Astrocyte of the cerebellum (primary cell): ENCODE measurements around the gene KEL.

Experiments used
- DNase-seq: peaks from one replicate; pipeline ENCODE4 v3.0.0-alpha.2; 2011; ENCODE audit warnings: low read depth
- H3K4me3 ChIP-seq: 2 replicates; pipeline ENCODE4 v1.5.1; 2011; ENCODE audit warnings: mild to moderate bottlenecking, low read depth, low read length, moderate library complexity
- in situ Hi-C: cut with HindIII; loops from 2 replicates; pipeline ENCODE4 v1.10.0; 2017; ENCODE audit warnings: low sequenced_read_pairs
- TF ChIP-seq, protein P1 (sequence below): IDR thresholded peaks from 2 replicates; pipeline ENCODE4 v1.5.1; 2012; ENCODE audit warnings: low read length, low read depth, moderate library complexity, mild to moderate bottlenecking; ENCODE audit errors: missing control alignments

The KEL gene

DNA sequence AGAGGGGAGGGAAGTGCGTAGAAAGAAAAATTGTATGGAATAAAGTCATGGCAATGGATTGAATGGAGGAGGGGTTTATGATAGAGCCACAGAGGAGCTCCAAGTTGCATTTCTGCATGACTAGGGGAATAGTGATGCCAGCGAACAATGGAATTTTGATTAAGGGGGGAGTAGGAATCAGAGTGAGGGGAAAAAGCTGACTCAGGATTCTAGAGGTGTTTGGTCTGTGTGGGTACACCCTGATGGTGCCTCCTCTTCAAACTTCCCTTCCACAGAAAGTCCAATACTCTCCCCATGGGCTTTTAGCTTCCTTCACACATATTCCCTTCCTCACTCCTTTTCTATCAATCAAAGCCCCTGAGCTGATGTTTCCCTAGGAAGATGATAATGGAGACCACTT is 1.8 kb upstream of the KEL start:
- TF ChIP-seq, protein P1, sequence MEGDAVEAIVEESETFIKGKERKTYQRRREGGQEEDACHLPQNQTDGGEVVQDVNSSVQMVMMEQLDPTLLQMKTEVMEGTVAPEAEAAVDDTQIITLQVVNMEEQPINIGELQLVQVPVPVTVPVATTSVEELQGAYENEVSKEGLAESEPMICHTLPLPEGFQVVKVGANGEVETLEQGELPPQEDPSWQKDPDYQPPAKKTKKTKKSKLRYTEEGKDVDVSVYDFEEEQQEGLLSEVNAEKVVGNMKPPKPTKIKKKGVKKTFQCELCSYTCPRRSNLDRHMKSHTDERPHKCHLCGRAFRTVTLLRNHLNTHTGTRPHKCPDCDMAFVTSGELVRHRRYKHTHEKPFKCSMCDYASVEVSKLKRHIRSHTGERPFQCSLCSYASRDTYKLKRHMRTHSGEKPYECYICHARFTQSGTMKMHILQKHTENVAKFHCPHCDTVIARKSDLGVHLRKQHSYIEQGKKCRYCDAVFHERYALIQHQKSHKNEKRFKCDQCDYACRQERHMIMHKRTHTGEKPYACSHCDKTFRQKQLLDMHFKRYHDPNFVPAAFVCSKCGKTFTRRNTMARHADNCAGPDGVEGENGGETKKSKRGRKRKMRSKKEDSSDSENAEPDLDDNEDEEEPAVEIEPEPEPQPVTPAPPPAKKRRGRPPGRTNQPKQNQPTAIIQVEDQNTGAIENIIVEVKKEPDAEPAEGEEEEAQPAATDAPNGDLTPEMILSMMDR, result no peak
- no peak for DNase-seq
- in situ Hi-C loops, result no loop called here
- no peak overlapping the region for H3K4me3 ChIP-seq

DNA sequence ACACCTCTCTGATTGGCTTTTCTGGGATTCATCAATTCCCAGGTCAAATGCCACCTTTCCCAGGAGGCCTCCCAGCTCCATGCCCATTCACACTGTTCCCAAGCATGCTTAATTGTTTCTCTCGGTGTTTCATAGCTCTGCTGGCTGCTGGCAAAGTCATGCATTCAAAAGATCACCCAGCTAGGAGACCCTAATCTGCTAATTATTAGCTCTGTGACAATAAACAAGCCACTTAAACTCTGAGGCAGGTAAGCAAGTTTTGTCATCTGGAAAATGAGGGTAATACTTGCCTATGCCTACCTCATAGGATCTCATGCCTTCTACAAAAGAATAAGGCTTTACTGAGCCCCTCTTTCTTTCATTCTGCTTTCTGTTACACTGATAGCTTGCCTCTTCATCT is 828 bp upstream of the KEL start:
- in situ Hi-C loops, result no loop called here
- TF ChIP-seq, protein P1, result no peak
- DNase-seq, result no peak
- no peak overlapping the region for H3K4me3 ChIP-seq

DNA sequence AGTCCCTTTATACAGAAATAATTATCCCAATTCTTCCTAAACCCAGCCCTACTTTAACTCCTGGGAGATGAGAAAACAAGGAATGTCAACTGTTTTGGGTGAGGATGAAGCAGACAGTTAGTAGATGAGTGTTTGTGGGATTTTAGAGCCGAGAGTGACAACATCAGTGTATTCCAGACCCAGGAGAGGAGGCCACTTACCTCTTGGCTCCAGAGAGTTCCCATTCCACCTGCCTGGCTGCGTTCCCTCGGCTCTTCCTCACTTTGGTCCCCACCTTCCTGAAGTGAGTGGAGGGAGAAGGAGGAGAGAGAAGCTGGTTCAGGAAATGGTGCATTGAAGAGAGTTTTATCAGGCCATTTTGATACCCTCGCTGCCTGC is 579 bp downstream of the KEL start:
- in situ Hi-C loops, result no loop called here
- TF ChIP-seq, protein P1, result no peak
- DNase-seq, result no peak
- H3K4me3 ChIP-seq, result no peak overlapping the region

DNA sequence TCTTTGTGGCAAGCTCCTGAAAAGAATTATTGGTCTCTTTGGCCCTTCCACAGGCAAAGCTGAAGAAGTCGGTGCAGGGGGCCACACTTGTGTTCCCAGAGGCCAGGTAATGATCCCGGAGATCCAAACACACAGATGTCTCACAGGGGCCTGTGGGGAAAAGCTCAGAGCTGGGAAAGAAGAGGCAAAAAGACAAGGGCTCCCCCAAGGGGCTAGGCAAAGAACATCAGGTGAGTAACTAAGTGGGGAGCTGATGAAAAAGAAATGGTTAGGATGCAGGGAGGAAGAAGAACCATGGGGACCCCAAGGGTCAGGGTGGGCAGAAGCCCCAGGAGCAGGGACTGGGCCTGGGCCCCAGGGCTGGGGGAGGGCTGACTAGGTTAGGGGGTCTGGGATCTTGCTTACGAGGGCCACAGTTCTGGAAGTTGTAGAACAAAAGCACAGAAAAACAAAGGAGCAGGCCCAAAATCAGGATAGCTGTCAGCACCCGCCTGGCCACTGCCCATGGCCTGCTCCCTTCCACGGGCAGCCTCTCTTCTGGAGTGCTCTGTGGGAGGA is 1.1 kb downstream of the KEL start:
- TF ChIP-seq, protein P1, result no peak
- no peak overlapping the region for H3K4me3 ChIP-seq
- in situ Hi-C loops, result no loop called here
- DNase-seq, result no peak

DNA sequence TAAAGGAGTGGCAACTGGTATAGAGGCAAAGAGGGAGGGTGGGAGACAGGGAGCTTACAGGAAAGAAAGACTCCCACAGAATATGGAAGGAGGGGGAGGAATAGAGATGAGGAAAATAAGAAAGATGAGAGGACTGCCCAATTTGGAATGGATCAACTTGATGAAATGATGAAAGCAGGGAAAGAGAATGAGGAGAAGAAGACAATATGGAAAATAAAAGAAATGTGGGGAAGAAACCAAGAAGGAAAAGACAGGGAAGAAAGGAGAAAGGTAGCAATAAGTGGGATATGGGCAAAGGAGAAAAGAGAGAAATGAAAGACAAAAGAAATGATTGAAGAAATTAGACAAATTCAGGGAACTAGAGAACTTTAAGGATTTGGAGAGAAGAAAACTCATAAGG is 3.0 kb downstream of the KEL start:
- in situ Hi-C loops, result no loop called here

DNA sequence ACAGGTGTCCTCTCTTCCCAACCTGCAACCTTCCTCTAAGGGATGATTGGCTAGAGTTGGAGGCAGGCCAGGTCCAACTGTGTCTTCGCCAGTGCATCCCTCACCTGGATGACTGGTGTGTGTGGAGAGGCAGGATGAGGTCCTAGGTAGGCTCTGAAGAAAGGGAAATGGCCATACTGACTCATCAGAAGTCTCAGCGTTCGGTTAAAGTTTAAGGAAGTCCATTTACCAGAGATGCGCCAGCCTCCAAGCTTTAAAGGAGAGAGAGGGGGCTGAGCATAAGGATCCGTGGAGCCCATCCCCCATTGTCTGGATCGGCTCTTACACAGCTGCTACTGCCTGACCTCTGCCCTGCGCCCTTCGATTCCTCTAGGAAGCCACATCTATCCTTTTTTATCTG is 4.4 kb downstream of the KEL start:
- no peak overlapping the region for H3K4me3 ChIP-seq
- DNase-seq, result no peak
- in situ Hi-C loops, result no loop called here
- TF ChIP-seq, protein P1, result no peak

More for the DNA sequence above, 3.0 kb downstream of the KEL start:
- DNase-seq, result no peak
- H3K4me3 ChIP-seq, result no peak overlapping the region
- TF ChIP-seq, protein P1, result no peak

DNA sequence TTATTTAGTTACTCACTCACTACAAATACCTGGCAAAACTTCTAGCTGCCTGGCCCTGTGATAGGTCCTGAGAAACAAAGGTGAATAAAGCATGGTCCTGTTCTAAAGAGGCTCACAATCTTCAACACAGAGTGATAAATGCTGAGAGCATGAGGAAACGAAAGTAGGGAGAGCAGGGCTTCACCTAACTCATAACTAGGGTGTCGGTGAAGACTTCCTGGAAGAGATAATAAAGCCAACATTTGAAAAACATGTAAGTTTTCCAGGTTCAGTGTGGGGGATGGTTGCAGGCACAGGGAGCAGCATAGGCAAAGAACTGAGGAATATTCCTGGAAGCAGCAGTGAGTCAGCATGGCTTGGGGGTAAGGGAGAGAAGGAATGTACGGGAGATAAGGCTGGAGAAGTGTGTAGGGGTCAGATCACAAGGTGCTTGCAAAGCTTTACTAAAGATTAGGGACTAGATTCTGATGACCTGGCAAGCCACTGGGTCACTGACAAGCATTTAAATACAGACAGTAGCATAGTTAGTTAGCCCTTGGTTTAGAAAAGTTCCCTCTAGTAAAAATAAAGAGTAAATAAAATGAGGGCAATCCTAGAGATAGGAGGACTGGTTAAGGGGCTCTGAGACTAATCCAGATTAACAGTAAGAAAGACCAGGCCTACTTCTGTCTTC is 5.1 kb downstream of the KEL start:
- TF ChIP-seq, protein P1, result no peak
- DNase-seq, result no peak
- in situ Hi-C loops, result no loop called here
- H3K4me3 ChIP-seq, result no peak overlapping the region
